CD14-positive monocyte (primary cell): ENCODE data around the gene LRIT1. TPM values are rescaled to one million over a fixed set of nuclear protein-coding genes. Genes with fewer than 3 reads are reported as not detected.
"Not testable (repeated sequence)": the region's sequence is repeated elsewhere in the genome, so short reads cannot be mapped to it uniquely, and the experiment has no call there.

Source experiments
- DNase-seq, 3 donors: peaks; one replicate each; pipeline ENCODE4 v3.0.0-alpha.2; 2011 to 2022
- H2AFZ ChIP-seq: 2 replicates; pipeline ENCODE4 v1.6.0; 2012; ENCODE audit warnings: mild to moderate bottlenecking, low read depth, low read length, inconsistent platforms; ENCODE audit not compliant: insufficient read depth, poor library complexity, severe bottlenecking
- H3K27ac ChIP-seq, 2 donors: 1 replicate in 1 of 2; 2 replicates in 1 of 2; pipeline ENCODE4 v1.5.1; 2012 to 2013; ENCODE audit warnings: low read length in 2 of 2, control low read depth in 1 of 2, inconsistent platforms in 1 of 2, low read depth in 1 of 2, mild to moderate bottlenecking in 1 of 2
- H3K27me3 ChIP-seq, 2 donors: one replicate each; pipeline versions ENCODE4 v1.6.0 to v1.6.1; 2011 to 2013; ENCODE audit warnings: low read length in 2 of 2; ENCODE audit not compliant: control insufficient read depth in 2 of 2, insufficient read depth in 2 of 2
- H3K36me3 ChIP-seq, 2 donors: replicated peaks in 1 of 2; 1 replicate in 1 of 2; 2 replicates in 1 of 2; pipeline versions ENCODE4 v1.5.1 to v1.6.1; 2012 to 2013; ENCODE audit warnings: low read length in 2 of 2, control low read depth in 1 of 2, inconsistent platforms in 1 of 2, mild to moderate bottlenecking in 1 of 2; ENCODE audit not compliant: insufficient read depth in 2 of 2, control insufficient read depth in 1 of 2
- H3K4me1 ChIP-seq, 2 donors: 1 replicate in 1 of 2; 2 replicates in 1 of 2; pipeline versions ENCODE4 v1.5.1 to v1.6.1; 2012 to 2013; ENCODE audit warnings: low read length in 2 of 2, control low read depth in 1 of 2, inconsistent platforms in 1 of 2, mild to moderate bottlenecking in 1 of 2, moderate library complexity in 1 of 2; ENCODE audit not compliant: insufficient read depth in 2 of 2, control insufficient read depth in 1 of 2
- H3K4me2 ChIP-seq: replicated peaks from 2 replicates; pipeline ENCODE3; 2012; ENCODE audit warnings: low read length, moderate library complexity, mild to moderate bottlenecking; ENCODE audit not compliant: poor library complexity, severe bottlenecking; ENCODE audit errors: extremely low read depth
- H3K4me3 ChIP-seq, 3 experiments: fragments of 200-600 bp in 1 of 3; sonication (generic) in 1 of 3; replicated peaks in 1 of 3; 1 replicate in 2 of 3; 2 replicates in 1 of 3; pipeline ENCODE4 v1.5.1; 2011 to 2013; ENCODE audit warnings: low read length in 3 of 3, mild to moderate bottlenecking in 3 of 3, control low read depth in 2 of 3, low read depth in 2 of 3, inconsistent platforms in 1 of 3, moderate library complexity in 1 of 3
- H3K79me2 ChIP-seq: 2 replicates; pipeline ENCODE4 v1.6.0; 2012; ENCODE audit warnings: mild to moderate bottlenecking, control low read depth, inconsistent platforms, low read length, moderate library complexity; ENCODE audit not compliant: insufficient read depth
- H3K9ac ChIP-seq: 2 replicates; pipeline ENCODE4 v1.6.0; 2017; ENCODE audit warnings: low read length, mild to moderate bottlenecking; ENCODE audit not compliant: insufficient read depth, poor library complexity, severe bottlenecking
- H3K9me3 ChIP-seq, 2 donors: replicated peaks in 1 of 2; 1 replicate in 1 of 2; 2 replicates in 1 of 2; pipeline versions ENCODE4 v1.5.1 to v1.6.1; 2012 to 2013; ENCODE audit warnings: low read length in 2 of 2, control low read depth in 1 of 2; ENCODE audit not compliant: control insufficient read depth in 1 of 2, insufficient read depth in 1 of 2
- H4K20me1 ChIP-seq: 2 replicates; pipeline ENCODE4 v1.6.0; 2012; ENCODE audit warnings: mild to moderate bottlenecking, low read length, control low read depth, moderate library complexity; ENCODE audit not compliant: insufficient read depth
- H3K27ac Mint-ChIP-seq, 7 donors: one replicate each; pipeline ENCODE4 v1.8.0; 2020; ENCODE audit warnings: mild to moderate bottlenecking in 7 of 7, mixed read lengths in 7 of 7, moderate library complexity in 6 of 7, inconsistent platforms in 2 of 7
- H3K27me3 Mint-ChIP-seq, 3 donors: one replicate each; pipeline ENCODE4 v1.8.0; 2021 to 2022; ENCODE audit warnings: low read depth in 3 of 3, mild to moderate bottlenecking in 3 of 3, mixed read lengths in 3 of 3, moderate library complexity in 3 of 3, inconsistent platforms in 1 of 3
- H3K36me3 Mint-ChIP-seq, 2 donors: one replicate each; pipeline ENCODE4 v1.8.0; 2020; ENCODE audit warnings: mixed read lengths in 2 of 2, inconsistent platforms in 1 of 2, mild to moderate bottlenecking in 1 of 2
- H3K4me1 Mint-ChIP-seq: one replicate; pipeline ENCODE4 v1.8.0; 2020; ENCODE audit warnings: mild to moderate bottlenecking, mixed read lengths
- H3K4me3 Mint-ChIP-seq, 2 donors: one replicate each; pipeline ENCODE4 v1.8.0; 2020; ENCODE audit warnings: mild to moderate bottlenecking in 2 of 2, mixed read lengths in 2 of 2, moderate library complexity in 1 of 2
- H3K9me3 Mint-ChIP-seq, 7 donors: one replicate each; pipeline ENCODE4 v1.8.0; 2020 to 2022; ENCODE audit warnings: mixed read lengths in 7 of 7, mild to moderate bottlenecking in 6 of 7, moderate library complexity in 6 of 7, inconsistent platforms in 2 of 7
- WGBS: methylation state at CpG from one replicate; pipeline ENCODE4 v1.1.5; 2013; ENCODE audit warnings: missing lambda C conversion rate; ENCODE audit not compliant: insufficient coverage; 5-methylcytosine and 5-hydroxymethylcytosine counted together
- intact Hi-C, 2 donors: fragments of 100-400 bp; cut with micrococcal nuclease; formaldehyde crosslinking; loops; one replicate each; pipeline versions ENCODE4 v1.15.0 to v1.15.1; 2023
- polyA plus RNA-seq, 3 donors: library from polyadenylated mRNA; depleted of rRNA in 1 of 3; unstranded in 2 of 3; stranded (reverse) in 1 of 3; fragments of 300-500 nt in 2 of 3; fragments of >200 nt in 1 of 3; fragmentation: Illumina TruSeq in 2 of 3; gene quantifications; 1 replicate in 2 of 3; 2 replicates in 1 of 3; pipeline ENCODE4 v1.2.3, GENCODE V29; 2012 to 2021
- TF ChIP-seq, protein P1 (sequence below): fragments of 200-600 bp; IDR thresholded peaks from one replicate; pipeline ENCODE4 v1.8.0; 2022; ENCODE audit warnings: antibody characterized with exemption, mild to moderate bottlenecking

The LRIT1 gene
- polyA plus RNA-seq, 3 donors: not detected

DNA sequence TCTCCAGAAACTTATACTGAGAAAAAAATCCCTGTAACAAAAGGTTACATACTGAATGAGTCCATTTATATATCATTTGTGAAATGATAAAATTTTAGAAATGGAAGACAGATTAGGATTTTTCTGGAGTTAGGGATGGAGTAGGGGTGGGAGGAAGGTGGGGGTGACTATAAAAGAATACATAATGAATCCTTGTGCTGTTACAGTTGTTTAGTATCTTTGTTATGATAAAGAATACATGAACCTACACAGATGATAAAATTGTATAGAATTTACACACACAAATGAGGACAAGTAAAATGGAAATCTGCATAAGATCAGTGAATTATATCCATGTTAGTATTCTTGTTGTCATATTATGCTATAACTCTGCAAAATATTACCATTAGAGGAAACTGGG is 45.3 kb upstream of the LRIT1 start:
- Mint-ChIP-seq H3K4me1 (no peaks in the 10 kb centered on the region), H3K27ac (no peak overlapping the region), H3K36me3 (no peaks in the 10 kb centered on the region), H3K4me3 (no peak overlapping the region), H3K27me3 (peaks cover 5 to 8% (median 6%) of the 10 kb centered on the region in 3 donors), H3K9me3 (no peaks in the 10 kb centered on the region)
- Histone ChIP-seq H3K9ac (no peak overlapping the region), H2AFZ (no peak overlapping the region), H4K20me1 (no peaks in the 10 kb centered on the region), H3K27ac (no peak overlapping the region), H3K9me3 (no peaks in the 10 kb centered on the region), H3K79me2 (no peaks in the 10 kb centered on the region), H3K27me3 (no peaks in the 10 kb centered on the region), H3K4me2 (no peak overlapping the region), H3K4me1 (no peaks in the 10 kb centered on the region), H3K36me3 (no peaks in the 10 kb centered on the region), H3K4me3 (no peak overlapping the region)
- intact Hi-C loops: no loop called here
- TF ChIP-seq, protein P1, sequence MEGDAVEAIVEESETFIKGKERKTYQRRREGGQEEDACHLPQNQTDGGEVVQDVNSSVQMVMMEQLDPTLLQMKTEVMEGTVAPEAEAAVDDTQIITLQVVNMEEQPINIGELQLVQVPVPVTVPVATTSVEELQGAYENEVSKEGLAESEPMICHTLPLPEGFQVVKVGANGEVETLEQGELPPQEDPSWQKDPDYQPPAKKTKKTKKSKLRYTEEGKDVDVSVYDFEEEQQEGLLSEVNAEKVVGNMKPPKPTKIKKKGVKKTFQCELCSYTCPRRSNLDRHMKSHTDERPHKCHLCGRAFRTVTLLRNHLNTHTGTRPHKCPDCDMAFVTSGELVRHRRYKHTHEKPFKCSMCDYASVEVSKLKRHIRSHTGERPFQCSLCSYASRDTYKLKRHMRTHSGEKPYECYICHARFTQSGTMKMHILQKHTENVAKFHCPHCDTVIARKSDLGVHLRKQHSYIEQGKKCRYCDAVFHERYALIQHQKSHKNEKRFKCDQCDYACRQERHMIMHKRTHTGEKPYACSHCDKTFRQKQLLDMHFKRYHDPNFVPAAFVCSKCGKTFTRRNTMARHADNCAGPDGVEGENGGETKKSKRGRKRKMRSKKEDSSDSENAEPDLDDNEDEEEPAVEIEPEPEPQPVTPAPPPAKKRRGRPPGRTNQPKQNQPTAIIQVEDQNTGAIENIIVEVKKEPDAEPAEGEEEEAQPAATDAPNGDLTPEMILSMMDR: no peak
- no peak for DNase-seq

DNA sequence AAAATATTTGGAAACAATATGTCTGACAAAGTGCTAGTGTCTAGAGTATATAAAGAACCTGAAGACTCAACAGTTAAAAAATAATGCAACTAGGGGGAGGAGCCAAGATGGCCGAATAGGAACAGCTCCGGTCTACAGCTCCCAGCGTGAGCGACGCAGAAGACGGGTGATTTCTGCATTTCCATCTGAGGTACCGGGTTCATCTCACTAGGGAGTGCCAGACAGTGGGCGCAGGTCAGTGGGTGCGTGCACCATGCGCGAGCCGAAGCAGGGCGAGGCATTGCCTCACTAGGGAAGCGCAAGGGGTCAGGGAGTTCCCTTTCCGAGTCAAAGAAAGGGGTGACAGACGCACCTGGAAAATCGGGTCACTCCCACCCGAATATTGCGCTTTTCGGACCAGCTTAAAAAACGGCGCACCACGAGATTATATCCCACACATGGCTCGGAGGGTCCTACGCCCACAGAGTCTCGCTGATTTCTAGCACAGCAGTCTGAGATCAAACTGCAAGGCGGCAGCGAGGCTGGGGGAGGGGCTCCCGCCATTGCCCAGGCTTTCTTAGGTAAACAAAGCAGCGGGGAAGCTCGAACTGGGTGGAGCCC is 38.6 kb upstream of the LRIT1 start:
- H3K79me2 ChIP-seq, intact Hi-C loops, H3K27me3 ChIP-seq, H3K9ac ChIP-seq, H3K36me3 ChIP-seq, DNase-seq, H3K27me3 Mint-ChIP-seq, H3K36me3 Mint-ChIP-seq, H3K4me2 ChIP-seq, H3K27ac ChIP-seq, H3K4me3 ChIP-seq, H3K27ac Mint-ChIP-seq, H4K20me1 ChIP-seq, H3K4me1 Mint-ChIP-seq, H3K9me3 Mint-ChIP-seq, H3K4me1 ChIP-seq, H3K9me3 ChIP-seq, H2AFZ ChIP-seq: not testable (repeated sequence)
- H3K4me3 Mint-ChIP-seq: peak overlapping the region in 1 of 2 donors; percentile 10
- 90% methylated on average over 2 of the region's 31 CpGs for WGBS
